Ishikawa (cell line): ENCODE data around the gene RASA3.

ENCODE experiments used
- CEBPB ChIP-seq: IDR thresholded peaks from 2 replicates; pipeline ENCODE4 v1.6.1; 2012
- CREB1 ChIP-seq: IDR thresholded peaks from 2 replicates; pipeline ENCODE4 v1.6.1; 2012; ENCODE audit warnings: low read depth
- EGR1 ChIP-seq: IDR thresholded peaks from 2 replicates; pipeline ENCODE4 v1.6.1; 2012
- EP300 ChIP-seq: IDR thresholded peaks from 2 replicates; pipeline ENCODE4 v1.6.1; 2012; ENCODE audit warnings: borderline replicate concordance
- FOXM1 ChIP-seq: IDR thresholded peaks from 2 replicates; pipeline ENCODE4 v1.6.1; 2012; ENCODE audit warnings: low read depth, borderline replicate concordance
- NFIC ChIP-seq: IDR thresholded peaks from 2 replicates; pipeline ENCODE4 v1.6.1; 2012
- RAD21 ChIP-seq: IDR thresholded peaks from 2 replicates; pipeline ENCODE4 v1.6.1; 2012; ENCODE audit warnings: low read depth
- TAF1 ChIP-seq: IDR thresholded peaks from 2 replicates; pipeline ENCODE4 v1.6.1; 2012; ENCODE audit warnings: low read depth, mild to moderate bottlenecking
- TCF12 ChIP-seq: IDR thresholded peaks from 2 replicates; pipeline ENCODE4 v1.6.1; 2012; ENCODE audit warnings: low read depth
- TEAD4 ChIP-seq: IDR thresholded peaks from 2 replicates; pipeline ENCODE4 v1.6.1; 2012
- YY1 ChIP-seq: IDR thresholded peaks from 2 replicates; pipeline ENCODE4 v1.6.1; 2012; ENCODE audit warnings: low read depth
- ZBTB7A ChIP-seq: IDR thresholded peaks from 2 replicates; pipeline ENCODE4 v1.6.1; 2012; ENCODE audit warnings: low read depth
- TF ChIP-seq, protein P1 (sequence below): IDR thresholded peaks from 2 replicates; pipeline ENCODE4 v1.6.1; 2012
- TF ChIP-seq, protein P2 (sequence below): IDR thresholded peaks from 2 replicates; pipeline ENCODE4 v1.6.1; 2012; ENCODE audit warnings: low read depth, mild to moderate bottlenecking
- TF ChIP-seq, protein P3 (sequence below): IDR thresholded peaks from 2 replicates; pipeline ENCODE4 v1.6.1; 2012

RASA3 gene

DNA sequence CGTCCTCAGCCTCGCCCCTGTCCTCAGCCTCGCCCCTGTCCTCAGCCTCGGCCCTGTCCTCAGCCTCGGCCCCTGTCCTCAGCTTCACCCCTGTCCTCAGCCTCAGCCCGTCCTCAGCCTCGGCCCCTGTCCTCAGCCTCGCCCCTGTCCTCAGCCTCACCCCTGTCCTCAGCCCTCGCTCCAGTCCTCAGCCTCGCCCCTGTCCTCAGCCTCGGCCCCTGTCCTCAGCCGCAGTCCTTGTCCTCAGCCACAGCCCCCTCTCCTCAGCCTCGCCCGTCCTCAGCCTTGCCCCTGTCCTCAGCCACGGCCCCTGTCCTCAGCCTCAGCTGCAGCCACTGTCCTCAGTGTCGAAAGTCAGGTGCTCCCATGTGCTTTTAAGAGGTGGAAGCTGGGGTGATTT, 169.0 kb downstream of the RASA3 start:
- TF ChIP-seq YY1 (no peak), RAD21 (no peak), NFIC (no peak), CREB1 (no peak), TEAD4 (no peak), EP300 (no peak), TAF1 (no peak), EGR1 (no peak), TCF12 (no peak), FOXM1 (no peak)
- TF ChIP-seq, protein P1, sequence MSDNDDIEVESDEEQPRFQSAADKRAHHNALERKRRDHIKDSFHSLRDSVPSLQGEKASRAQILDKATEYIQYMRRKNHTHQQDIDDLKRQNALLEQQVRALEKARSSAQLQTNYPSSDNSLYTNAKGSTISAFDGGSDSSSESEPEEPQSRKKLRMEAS = no peak
- TF ChIP-seq, protein P2, sequence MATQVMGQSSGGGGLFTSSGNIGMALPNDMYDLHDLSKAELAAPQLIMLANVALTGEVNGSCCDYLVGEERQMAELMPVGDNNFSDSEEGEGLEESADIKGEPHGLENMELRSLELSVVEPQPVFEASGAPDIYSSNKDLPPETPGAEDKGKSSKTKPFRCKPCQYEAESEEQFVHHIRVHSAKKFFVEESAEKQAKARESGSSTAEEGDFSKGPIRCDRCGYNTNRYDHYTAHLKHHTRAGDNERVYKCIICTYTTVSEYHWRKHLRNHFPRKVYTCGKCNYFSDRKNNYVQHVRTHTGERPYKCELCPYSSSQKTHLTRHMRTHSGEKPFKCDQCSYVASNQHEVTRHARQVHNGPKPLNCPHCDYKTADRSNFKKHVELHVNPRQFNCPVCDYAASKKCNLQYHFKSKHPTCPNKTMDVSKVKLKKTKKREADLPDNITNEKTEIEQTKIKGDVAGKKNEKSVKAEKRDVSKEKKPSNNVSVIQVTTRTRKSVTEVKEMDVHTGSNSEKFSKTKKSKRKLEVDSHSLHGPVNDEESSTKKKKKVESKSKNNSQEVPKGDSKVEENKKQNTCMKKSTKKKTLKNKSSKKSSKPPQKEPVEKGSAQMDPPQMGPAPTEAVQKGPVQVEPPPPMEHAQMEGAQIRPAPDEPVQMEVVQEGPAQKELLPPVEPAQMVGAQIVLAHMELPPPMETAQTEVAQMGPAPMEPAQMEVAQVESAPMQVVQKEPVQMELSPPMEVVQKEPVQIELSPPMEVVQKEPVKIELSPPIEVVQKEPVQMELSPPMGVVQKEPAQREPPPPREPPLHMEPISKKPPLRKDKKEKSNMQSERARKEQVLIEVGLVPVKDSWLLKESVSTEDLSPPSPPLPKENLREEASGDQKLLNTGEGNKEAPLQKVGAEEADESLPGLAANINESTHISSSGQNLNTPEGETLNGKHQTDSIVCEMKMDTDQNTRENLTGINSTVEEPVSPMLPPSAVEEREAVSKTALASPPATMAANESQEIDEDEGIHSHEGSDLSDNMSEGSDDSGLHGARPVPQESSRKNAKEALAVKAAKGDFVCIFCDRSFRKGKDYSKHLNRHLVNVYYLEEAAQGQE = no peak

DNA sequence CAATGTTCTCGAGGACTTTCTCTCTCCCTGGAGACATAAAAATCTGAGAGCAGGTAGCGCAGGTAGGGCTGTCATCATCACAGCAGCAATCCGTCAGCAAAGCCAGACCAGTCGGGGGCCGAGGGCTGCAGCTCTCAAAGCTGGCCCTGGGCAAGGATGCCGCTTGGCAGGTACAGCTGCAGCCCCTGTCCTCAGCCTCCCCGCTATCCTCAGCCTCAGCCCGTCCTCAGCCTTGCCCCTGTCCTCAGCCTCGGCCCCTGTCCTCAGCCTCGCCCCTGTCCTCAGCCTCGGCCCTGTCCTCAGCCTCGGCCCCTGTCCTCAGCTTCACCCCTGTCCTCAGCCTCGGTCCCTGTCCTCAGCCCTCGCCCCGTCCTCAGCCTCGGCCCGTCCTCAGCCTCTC, 169.4 kb downstream of the RASA3 start:
- TF ChIP-seq RAD21 = no peak
- TF ChIP-seq CEBPB = no peak
- TF ChIP-seq ZBTB7A = no peak
- TF ChIP-seq, protein P2 = no peak
- no peak for TF ChIP-seq EP300
- no peak for TF ChIP-seq TEAD4
- TF ChIP-seq, protein P3, sequence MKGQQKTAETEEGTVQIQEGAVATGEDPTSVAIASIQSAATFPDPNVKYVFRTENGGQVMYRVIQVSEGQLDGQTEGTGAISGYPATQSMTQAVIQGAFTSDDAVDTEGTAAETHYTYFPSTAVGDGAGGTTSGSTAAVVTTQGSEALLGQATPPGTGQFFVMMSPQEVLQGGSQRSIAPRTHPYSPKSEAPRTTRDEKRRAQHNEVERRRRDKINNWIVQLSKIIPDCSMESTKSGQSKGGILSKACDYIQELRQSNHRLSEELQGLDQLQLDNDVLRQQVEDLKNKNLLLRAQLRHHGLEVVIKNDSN = no peak
- TF ChIP-seq YY1 = no peak

DNA sequence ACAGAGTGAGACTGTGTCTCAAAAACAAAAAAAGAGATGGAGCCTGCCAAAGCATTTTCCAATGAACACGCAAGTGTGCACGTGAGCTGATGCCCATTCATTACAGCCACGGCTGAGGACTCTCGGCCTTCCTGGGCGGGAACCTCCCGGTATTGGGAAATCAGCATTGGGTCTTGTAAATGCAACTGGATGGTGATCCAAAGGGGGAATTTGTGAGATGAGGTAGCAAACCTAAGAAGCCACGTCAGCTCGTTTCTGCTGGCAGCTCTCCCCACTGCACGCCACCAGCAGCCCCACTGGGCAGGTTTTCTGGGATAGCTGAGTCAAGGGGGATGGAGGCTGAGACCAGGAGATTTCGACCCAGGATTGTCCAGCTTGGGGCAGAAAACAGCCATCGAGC, 170.0 kb downstream of the RASA3 start:
- TF ChIP-seq FOXM1 (no peak), NFIC (no peak), CEBPB (no peak), EP300 (no peak), ZBTB7A (no peak), CREB1 (no peak), TCF12 (no peak), EGR1 (no peak), RAD21 (no peak), TAF1 (no peak), TEAD4 (no peak)
- TF ChIP-seq, protein P3 = no peak
- TF ChIP-seq, protein P2 = no peak

DNA sequence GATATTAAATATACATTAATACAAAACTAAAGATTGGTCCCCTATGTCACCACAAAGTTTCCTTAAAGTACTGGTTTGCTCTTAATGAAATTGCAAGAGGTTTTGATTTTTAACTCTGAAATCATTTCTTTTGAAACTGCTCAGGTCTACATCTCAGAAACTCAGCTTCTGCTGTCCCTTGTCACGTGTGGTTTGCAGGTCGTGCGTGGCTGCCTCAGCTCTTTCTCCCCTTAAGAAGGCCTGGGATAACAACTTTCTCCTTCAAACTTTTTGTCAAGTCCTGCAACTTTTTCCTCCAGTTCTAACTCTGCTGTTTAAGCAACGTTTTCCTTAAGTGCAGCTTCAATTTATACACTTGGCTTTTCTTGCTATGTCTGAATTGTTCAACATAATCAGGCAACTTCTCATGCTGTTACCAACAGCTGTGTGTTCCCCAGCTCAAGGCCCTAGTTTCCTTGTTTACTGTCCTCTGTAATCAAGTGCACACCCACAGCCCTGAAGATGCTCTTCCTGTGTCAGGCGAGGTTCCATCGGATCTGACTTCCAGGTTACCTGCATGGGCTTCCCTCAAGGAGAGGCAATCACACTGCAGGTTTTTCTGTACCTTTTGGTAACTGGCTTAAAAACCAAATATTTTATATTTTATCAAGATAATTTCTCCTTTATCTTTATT, 172.0 kb downstream of the RASA3 start:
- TF ChIP-seq, protein P1 = no peak
- TF ChIP-seq TEAD4 = no peak

DNA sequence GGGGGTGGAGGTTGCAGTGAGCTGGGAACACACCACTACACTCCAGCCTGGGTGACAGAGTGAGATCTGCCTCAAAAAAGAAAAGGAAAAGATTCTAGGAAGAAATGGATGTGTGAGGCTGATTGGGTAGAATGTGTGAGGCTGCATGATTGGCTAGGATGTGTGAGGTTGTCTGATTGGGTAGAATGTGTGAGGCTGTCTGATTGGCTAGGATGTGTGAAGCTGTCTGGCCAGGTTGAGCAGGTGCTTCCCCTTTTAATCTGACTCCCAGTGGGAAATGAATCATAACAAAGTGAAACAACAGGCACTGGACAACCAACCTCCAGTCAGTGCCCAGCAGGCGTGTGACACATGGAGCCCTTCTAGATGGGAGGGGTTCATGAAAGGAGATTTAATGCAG, 173.2 kb downstream of the RASA3 start:
- TF ChIP-seq, protein P1 = no peak
- TF ChIP-seq TEAD4 (no peak), CREB1 (no peak)
